OCI-M1 (cell line): ENCODE measurements around the gene CPVL.
A peak's percentile ranks its signal among the peaks of the same experiment; 100 is the strongest.
"Not testable (repeated sequence)": the region's sequence is repeated elsewhere in the genome, so short reads cannot be mapped to it uniquely, and the experiment has no call there.

ENCODE experiments used
- DNase-seq: peaks from one replicate; lab custom pipeline; 2025; lab: John Stamatoyannopoulos, UW

CPVL gene

DNA sequence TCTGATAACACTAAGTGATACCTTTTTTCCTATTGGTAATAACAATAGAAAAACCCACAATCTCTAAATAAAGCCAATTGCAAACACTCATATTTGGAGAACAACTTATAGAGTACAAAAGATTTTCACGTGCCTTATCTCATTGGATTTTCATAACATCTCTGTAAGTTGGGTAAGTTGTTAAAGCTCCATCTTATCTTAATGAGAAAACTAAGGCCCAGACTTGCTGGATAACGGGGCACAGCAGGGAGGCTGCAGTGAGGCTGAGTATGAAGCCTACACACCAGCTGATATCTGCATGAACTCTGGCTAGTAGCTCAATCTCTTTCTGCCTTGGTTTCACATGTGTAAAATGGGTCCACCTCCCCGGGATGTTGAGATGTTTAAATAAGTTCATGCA is 26.8 kb downstream of the CPVL start:
- DNase-seq, result no peak

DNA sequence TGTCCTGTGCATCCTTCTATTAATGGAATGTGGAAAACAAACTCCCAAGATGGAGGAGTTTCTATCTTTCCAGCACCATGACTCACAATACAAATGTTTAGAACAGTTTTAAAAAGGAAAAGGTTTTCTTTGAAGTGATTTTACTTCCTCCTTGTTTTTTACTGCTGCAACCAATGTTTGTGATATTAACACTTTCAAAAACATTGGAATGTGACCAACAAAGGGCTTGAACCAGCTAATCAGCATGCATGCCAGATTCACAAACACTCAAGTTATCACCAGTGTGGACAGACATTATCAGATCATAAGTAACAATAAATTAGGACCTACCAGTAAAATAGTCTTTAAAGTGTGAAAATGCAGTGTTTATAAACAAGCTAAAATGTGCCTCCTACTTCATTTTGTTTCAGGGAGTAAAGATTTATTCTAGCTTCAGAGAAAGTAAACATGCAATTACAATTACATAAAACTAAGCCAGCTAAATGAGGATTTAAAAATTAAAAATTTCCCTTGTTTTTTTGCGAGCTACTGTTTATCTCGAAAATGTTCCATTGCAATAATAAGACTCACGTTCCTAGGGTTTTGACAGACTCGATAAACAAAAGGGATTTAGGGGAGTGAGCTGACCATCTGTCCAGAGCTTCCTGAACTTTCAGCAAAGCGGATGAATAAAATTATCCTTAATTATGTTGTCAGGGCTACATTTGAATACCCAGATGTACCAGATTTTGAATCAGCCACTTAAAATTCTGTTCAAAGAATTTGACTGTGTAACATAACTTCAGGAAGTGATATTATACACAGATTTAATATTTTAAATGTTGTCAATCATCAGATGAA is 29.8 kb downstream of the CPVL start:
- DNase-seq, result peak; percentile 2

DNA sequence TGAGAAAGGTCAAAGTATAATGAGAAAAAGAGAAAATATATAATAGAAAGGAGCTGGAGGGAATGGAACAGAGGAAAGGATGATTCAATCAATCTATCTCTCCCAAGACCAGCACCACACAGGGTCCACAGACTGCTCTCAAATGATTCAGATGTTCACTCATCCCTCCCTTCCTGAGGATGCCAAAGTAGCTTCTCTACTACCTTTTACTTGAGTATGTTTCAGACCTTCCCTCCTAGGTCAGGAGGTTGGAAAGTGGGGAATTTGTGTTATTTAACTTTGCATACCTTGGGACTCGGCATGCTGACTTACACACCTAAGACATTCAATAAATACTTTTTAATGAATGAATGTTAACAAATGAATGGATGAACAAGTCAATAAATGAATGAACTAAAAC is 30.6 kb downstream of the CPVL start:
- no peak for DNase-seq

DNA sequence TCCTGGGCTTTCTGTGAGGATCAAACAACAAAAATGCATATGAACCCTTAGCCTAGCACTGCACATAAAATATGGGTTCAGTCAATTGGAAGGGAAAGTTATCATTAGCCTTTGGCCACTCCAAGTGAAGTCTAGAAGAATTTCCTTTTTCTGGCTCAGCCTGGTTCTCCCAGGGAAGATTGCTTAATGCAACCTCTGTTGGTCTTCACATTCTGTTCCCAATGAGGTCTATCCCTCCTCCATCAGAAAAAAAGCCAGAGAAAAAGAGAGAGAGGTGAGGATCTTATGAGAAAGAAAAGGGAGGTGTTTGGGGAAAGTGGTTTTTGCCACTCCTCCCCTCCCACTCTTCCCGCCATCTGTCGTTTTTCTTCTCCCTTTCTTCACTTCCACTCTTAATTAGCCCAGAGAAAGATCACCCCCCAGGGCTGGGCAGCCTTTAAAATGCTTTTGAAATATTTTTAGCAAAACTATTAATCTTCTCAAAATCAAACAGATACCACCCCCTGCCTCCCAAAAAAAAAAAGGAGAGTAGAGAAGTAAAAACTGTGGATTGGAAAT is 31.1 kb downstream of the CPVL start:
- no peak for DNase-seq

DNA sequence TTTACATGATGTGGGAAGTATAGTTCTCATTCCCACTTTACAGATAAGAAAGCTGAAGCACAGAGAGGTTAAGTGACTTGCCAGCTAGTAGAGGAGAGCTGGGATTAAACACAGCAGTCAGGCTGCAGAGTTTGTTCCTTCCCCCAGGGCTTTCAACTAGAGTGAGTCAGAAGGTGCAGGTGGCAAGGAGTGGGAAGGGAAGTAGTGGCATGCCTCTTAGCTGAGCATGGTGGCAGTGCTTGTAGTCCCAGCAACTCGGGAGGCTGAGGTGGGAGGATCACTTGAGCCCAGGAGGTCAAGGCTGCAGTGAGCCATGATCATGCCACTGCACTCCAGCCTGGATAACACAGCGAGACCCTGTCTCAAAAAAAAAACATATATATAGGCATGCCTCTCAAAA is 32.1 kb downstream of the CPVL start:
- DNase-seq, result not testable (repeated sequence)

DNA sequence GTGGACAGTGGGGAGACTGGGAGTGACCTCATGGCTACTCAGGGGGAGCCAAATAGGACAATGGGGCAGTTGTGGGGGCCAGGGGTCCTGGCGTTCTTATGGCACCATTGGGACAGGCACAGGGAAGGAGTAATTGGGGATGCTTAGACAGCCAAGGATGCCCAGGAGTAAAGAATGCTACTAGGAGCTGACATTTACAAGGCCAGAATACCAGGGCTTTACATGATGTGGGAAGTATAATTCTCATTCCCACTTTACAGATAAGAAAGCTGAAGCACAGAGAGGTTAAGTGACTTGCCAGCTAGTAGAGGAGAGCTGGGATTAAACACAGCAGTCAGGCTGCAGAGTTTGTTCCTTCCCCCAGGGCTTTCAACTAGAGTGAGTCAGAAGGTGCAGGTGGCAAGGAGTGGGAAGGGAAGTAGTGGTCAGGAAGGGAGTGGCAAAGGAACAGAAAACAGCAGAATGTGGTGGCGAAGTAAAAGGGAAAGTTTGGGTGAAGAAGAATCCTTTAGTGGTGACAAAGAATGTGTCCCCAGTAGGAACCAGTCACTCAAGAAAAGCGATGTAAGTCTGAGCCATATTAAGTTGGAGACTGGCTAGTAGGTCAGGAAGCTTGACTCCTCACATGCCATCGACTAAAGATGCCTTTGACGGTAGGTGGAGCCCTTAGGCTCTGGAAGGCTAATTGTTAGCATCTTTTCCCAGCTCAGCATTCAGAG is 32.8 kb downstream of the CPVL start:
- peak; percentile 41 for DNase-seq

DNA sequence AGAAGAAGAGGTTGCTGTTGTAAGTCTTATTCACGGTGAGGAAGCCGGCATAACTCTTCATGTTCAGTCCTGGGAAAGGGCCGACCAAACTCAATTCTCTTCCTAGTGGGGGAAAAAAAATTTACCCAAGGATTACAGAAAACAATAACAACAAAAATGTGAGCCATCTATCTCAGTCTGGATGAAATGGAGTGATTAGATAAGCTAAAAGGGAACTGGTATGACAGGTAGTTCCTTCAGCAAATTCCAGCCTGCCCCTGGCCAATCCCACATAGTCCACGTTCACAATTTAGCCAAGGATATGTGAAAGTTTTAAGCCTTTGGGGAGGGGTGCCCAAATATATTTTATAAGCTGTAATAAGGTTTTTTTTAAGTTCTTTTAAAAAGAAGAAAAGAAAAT is 33.6 kb downstream of the CPVL start:
- DNase-seq, result no peak

DNA sequence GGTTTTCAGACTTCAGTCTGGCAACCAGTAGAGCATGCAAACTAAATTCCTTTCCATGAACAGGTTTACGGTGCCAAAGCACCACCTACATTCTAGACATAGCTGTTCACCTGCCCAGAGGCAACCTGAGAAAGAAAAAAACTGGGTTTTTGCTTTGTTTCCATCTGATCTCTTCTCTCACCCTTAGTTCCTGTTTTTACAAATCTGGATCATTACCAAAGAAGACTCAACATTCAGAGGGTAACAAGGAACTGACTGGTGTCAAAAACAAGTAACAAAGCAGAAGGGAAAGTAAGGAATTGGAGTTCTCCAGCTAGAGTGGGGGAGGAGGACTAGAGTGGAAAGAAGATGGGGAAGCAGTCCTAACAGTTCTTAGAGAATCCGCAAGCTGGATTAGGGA is 36.4 kb downstream of the CPVL start:
- peak; percentile 68 for DNase-seq

DNA sequence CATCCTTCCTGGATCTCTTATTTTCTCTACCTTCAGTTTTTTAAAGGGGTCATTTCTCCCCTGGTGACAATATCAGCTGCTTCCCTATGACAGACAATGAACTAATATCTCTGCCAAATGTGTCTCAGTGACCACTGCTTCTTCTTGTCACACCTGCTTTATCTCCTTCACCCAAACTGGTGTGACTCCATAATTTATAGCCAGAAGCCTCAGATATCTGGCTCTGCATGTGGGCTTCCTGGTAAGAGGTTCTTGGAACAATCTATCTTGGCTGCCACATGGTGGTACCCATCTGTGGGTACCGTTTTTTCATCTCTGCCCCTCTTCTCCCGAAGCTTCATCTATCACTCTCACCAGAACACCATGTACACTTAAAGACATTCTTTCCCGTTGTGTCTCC is 37.0 kb downstream of the CPVL start:
- peak; percentile 68 for DNase-seq

DNA sequence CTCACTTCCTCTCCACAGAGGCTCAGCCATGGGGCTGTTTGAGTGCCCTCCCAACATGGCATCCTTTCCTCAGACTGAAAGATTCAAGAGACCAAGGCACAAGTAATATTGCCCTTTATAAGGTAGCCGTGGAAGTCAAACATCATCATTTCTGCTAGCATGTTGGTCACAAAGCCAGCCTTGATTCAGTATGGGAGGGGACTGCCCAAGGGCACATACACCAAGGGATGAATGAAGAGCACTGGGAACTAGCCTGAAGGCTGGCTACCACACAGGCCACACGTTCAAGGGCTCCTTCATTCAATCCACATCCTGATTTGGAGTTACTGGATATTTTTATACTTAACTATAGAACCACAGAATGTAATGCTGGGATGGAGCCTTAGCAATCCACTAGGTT is 39.3 kb downstream of the CPVL start:
- no peak for DNase-seq

DNA sequence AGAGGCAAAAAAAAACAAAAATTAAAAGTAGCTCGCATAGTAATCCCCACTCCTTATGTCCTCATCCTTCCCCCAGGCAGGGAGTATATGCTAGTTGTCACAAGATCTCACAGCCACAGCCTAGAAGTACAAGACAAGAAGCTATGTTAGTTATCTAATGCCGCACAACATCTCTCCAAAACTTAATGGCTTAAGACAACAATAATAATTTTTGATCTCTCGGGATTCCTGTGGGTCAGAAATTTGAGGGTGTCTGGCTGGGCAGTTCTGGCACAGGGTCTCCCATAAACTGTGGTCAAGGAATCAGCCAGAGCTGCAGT is 39.7 kb downstream of the CPVL start:
- DNase-seq, result no peak

DNA sequence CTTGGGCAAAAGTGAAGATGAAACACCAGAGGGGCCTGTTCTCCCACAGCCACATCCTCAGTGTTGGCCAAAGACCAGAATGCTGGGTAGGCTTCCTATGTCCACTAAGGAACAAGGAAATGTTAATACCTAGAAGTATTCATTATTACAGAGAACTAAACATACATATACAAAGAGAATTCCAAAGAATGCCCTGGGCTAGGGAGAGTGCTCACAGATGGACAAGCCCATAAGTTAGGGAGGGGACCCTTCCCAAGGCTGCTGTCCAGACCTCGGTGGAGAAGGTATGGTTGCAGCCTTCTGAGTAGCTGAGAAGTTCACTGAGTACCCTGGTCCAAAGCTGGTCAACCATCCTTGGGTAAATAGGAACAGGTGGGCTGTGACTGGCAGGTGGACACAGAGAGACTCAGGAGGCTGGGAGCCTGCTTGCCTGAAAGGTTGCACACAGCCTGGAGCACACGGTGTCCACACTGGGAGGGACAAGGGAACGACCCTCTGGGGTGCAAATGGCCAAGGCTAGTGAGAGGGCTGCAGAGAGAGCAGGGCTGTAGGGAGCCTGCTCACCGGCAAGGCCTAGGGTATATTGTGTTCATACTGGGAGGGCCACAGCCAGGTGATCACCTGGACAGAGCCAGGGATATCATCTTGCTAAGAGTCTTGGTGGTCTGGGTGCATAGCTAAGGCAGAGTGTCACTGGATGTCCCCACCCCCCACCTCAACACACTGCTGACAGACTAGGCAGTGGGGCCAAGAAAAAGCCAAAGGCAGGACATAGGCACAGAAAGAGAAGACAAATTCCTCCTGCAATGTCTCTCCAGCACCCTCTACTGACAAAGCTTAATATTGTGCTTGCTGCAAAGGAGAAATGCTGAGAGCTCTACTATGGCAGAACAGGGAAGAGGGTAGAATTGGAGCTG is 40.3 kb downstream of the CPVL start:
- peak; percentile 75 for DNase-seq

DNA sequence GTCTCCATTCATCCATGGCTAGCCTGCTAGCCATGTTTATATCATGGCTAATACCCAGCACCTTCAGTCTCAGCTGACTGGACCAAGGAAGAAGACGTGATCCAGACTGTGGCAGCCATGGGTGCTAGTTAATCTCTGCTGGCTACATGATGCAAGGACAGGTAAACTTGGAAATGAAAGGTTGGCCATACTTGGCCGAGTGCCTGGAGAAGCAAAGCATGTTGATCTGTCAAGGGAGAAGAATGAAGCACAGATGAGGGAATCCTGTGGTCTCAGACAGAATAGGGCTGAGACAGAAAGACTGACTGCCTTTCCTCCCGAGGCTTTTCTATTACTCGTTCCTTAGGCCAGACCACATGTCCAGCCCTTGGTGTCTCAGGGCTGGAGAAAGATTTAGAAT is 41.1 kb downstream of the CPVL start:
- no peak for DNase-seq

DNA sequence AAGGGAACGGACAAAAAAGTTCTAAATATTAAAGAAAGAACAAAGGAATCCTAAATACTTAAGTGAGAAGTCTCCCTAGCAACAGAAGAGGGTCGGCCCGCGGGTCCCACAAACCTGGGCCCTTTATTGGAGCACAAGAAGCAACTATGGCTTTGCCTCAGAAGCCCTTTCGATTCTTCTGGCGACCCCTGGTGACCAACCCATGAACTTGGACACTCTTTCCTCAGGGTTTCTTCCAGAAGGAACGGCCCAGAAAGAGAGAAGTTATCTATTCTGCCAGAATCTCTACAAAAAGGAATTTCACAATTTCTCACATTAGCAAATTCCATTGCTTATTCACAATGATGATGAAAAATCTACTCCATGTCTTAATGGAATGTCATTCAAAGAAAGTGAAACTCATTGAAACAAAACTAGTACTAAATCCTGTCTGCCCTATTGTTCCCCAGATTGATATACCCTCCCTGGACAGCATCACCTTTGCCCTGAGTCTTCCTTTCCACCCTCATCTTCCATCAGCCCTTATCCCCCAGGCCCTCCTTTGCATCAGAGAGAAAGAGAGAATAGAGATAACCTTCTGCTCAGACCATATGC is 43.7 kb downstream of the CPVL start:
- DNase-seq, result peak; percentile 72

DNA sequence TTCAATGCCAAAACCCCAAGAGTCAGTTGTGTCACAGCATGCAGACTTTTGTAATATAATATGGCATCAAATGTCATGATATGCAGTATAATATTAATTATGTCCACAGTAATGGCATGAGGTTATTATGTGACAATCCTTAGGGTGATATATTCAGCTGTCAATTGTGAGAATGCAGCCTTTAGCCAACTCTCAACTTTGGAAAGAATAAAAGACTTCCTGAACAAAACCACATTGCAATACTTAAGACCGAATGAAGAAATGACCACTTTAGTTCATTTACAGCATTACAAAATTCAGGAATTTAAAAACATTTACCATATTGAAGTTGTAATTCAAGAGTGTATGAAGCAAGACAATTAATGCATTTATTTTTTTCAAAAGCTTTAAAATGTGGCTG is 45.4 kb downstream of the CPVL start:
- no peak for DNase-seq

DNA sequence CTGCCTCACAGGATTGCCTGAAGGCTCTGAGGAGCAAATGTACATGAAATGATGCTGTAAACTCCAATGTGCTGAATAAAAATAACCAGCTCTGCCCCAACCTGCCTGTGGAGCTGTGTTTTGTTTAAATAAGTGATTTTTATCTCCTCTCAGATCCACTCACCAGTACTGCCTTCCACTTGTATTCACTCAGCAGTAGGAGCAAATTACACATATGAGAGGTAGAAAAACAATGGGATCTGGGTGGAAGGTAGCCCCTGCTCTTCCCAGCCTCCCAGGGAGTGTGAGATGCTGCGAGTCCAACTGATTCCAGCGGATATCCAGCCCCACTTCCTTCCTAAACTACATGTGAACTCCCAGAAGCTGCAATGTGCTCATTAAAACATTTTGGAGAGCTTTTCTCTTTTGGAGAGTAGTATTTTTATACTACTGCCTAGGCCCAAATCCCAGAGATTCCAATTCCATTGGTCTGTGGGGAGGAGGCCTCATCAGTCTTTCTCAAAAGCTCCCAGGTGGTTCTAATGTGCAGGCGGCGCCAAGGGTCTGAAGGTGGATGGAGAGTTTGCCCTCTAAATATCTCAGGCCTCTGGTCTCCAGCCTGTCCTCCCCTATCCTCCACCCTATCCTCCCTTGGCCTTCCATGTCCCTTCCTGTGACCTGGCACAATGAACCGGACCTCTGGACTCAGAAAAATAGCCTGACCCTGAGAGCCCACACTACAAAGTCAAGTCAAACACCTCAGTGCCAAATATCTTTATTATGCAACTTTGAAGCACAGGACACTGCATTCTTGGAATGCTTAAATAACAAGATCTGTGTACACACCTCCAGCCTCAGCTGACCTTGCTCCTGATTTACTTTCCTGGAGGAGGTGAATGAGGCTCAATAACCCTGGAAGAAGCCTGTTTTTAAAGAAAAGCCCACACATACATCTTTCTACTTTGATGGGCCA is 46.2 kb downstream of the CPVL start:
- no peak for DNase-seq

DNA sequence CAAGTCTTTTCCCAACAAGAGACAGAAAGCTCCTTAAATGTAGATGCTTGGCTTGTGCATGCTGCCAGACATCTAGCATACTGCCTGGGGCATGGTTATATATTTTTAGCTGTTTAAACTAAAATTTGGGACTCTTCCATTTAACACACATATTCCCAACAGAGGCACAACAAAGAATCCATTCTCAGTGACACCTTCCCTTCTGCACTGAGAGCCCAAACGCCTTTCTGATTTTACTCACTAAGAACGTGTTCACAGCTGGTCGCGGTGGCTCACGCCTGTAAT is 49.9 kb downstream of the CPVL start:
- no peak for DNase-seq

DNA sequence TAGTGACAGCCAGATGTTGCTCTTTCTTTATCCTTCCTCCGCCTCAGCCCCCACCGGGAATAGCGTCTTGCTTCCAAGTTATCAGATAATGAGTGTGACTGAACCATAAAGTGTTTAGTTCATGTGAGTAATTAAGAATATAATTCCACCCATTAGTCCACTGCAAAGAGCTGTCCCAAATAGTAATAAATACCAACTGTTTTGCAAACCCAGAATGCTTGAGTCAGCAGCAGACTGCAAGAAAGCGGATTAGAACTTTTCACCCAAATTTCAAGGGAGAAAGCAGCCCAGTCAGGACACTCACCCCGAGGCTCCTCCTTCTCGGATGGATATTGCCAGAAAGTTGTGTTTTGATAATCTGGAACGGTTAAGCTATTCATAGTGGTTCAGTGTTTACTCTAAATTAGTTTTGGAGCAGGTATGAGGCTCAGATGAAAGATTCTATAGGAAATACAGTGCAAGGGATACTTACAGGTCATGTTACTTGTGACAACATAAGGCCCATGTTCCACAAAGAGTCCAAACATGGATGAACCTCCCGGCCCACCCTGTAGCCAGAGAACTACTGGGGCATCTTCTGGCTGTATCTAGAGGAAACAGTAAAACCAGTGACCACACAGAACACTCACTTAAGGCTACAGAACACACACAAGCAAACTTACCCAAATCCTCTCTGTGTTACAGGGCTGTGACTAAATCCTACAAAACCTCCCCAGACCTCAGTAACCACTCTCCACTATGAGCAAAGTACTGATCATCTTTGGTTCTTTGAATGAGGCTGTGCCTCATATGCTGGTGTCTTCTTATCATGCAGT is 50.5 kb downstream of the CPVL start:
- no peak for DNase-seq

DNA sequence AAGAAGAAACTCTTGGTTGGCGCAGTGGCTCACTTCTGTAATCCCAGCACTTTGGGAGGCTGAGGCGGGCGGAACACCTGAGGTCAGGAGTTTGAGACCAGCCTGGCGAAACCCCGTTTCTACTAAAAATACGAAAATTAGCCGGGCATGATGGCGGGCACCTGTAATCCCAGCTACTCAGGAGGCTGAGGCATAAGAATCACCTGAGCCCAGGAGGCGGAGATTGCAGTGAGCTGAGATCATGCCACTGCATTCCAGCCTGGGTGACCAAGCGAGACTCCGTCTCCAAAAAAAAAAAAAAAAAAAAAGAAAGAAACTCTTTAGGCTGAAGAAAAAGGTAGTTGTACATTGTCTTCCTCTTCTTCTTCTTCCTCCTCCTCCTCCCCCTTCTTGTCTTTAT is 53.2 kb downstream of the CPVL start:
- not testable (repeated sequence) for DNase-seq

DNA sequence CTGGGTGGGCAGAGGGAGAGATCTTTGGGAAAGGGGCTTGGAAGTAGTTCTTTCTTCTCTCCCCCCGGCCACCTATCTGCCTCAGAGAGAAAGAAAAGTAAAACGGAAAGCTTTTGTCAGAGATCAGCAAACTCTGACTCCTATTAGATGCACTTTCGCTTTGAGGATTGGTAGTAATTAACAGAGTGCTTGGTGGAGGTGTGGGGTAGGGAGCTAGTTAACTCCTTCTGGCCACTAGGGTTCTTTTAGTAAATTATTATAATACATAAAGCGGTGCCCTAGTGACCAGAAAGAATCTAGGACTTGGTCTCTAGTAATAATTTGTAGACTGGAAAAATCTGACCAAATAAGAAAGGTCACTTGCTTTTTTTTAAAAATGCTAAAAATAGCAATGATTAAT is 54.6 kb downstream of the CPVL start:
- no peak for DNase-seq
